SK-N-SH treated with all-trans-retinoic acid at 6 μM for 48 hours (cell line): ENCODE data around the gene RING1.

Experiments
- ATAC-seq: fragments of 200-7000 bp; cut with Tn5 transposase; 3 replicates; pipeline ENCODE4 v1.9.1; 2020; ENCODE audit warnings: mild to moderate bottlenecking, moderate library complexity
- BACH2 ChIP-seq: fragments of 250-450 bp; sonication (Bioruptor Pico); IDR thresholded peaks from 2 replicates; pipeline ENCODE4 v1.9.0; 2021; ENCODE audit warnings: mild to moderate bottlenecking, borderline replicate concordance
- CSDC2 ChIP-seq: fragments of 250-450 bp; sonication (Bioruptor Pico); IDR thresholded peaks from 2 replicates; pipeline ENCODE4 v1.5.0; 2020; ENCODE audit warnings: mild to moderate bottlenecking, moderate library complexity
- ESRRG ChIP-seq: fragments of 250-450 bp; sonication (Bioruptor Pico); IDR thresholded peaks from 2 replicates; pipeline ENCODE4 v1.6.1; 2021; ENCODE audit warnings: mild to moderate bottlenecking
- GLIS3 ChIP-seq: fragments of 250-450 bp; sonication (Bioruptor Pico); IDR thresholded peaks from 2 replicates; pipeline ENCODE4 v1.5.0; 2020; ENCODE audit warnings: mild to moderate bottlenecking, moderate library complexity
- ISL1 ChIP-seq: fragments of 250-450 bp; sonication (Bioruptor Pico); IDR thresholded peaks from 2 replicates; pipeline ENCODE4 v2.1.2; 2022; ENCODE audit warnings: mild to moderate bottlenecking, moderate library complexity
- OSR1 ChIP-seq: fragments of 250-450 bp; sonication (Bioruptor Pico); IDR thresholded peaks from 2 replicates; pipeline ENCODE4 v1.8.0; 2022; ENCODE audit warnings: moderate library complexity, mild to moderate bottlenecking, inconsistent platforms
- PPARA ChIP-seq: fragments of 250-450 bp; sonication (Bioruptor Pico); IDR thresholded peaks from 2 replicates; pipeline ENCODE4 v1.5.0; 2020; ENCODE audit warnings: mild to moderate bottlenecking, borderline replicate concordance
- RARB ChIP-seq: fragments of 250-450 bp; sonication (Bioruptor Pico); IDR thresholded peaks from 2 replicates; pipeline ENCODE4 v1.8.0; 2021; ENCODE audit warnings: mild to moderate bottlenecking, moderate library complexity
- SNAI2 ChIP-seq: fragments of 250-450 bp; sonication (Bioruptor Pico); IDR thresholded peaks from 2 replicates; pipeline ENCODE4 v1.5.0; 2020; ENCODE audit warnings: mild to moderate bottlenecking, moderate library complexity
- TCF4 ChIP-seq: fragments of 250-450 bp; sonication (Bioruptor Pico); IDR thresholded peaks from 2 replicates; pipeline ENCODE4 v1.8.0; 2021; ENCODE audit warnings: mild to moderate bottlenecking, moderate library complexity, borderline replicate concordance
- ZC3H10 ChIP-seq: fragments of 250-450 bp; sonication (Bioruptor Pico); IDR thresholded peaks from 2 replicates; pipeline ENCODE4 v1.5.1; 2021; ENCODE audit warnings: mild to moderate bottlenecking, moderate library complexity
- ZFP3 ChIP-seq: fragments of 250-450 bp; sonication (Bioruptor Pico); IDR thresholded peaks from 2 replicates; pipeline ENCODE4 v1.5.0; 2020; ENCODE audit warnings: mild to moderate bottlenecking, moderate library complexity
- ZFP30 ChIP-seq: fragments of 450-650 bp; formaldehyde crosslinking; IDR thresholded peaks from 2 replicates; pipeline ENCODE4 v1.5.0; 2022; ENCODE audit warnings: mild to moderate bottlenecking, moderate library complexity
- ZNF565 ChIP-seq: fragments of 450-650 bp; formaldehyde crosslinking; conservative IDR thresholded peaks from 2 replicates; pipeline ENCODE4 v1.5.0; 2020; ENCODE audit warnings: low read depth, mild to moderate bottlenecking, moderate library complexity
- ZNF70 ChIP-seq: fragments of 450-650 bp; formaldehyde crosslinking; IDR thresholded peaks from 2 replicates; pipeline ENCODE4 v1.5.0; 2020; ENCODE audit warnings: mild to moderate bottlenecking, moderate library complexity
- ZNF8 ChIP-seq: fragments of 450-650 bp; formaldehyde crosslinking; IDR thresholded peaks from 2 replicates; pipeline ENCODE4 v1.5.0; 2020; ENCODE audit warnings: mild to moderate bottlenecking, moderate library complexity
- TF ChIP-seq, protein P1 (sequence below): fragments of 250-450 bp; sonication (Bioruptor Pico); IDR thresholded peaks from 2 replicates; pipeline ENCODE4 v1.8.0; 2021; ENCODE audit warnings: low read depth, mild to moderate bottlenecking, moderate library complexity, borderline replicate concordance
- TF ChIP-seq, protein P2 (sequence below): fragments of 250-450 bp; sonication (Bioruptor Pico); IDR thresholded peaks from 2 replicates; pipeline ENCODE4 v1.5.1; 2020; ENCODE audit warnings: low read depth, mild to moderate bottlenecking, moderate library complexity
- TF ChIP-seq, protein P3 (sequence below): fragments of 250-450 bp; sonication (Bioruptor Pico); IDR thresholded peaks from 2 replicates; pipeline ENCODE4 v1.5.1; 2021; ENCODE audit warnings: mild to moderate bottlenecking, moderate library complexity
- TF ChIP-seq, protein P4 (sequence below): fragments of 250-450 bp; sonication (Bioruptor Pico); IDR thresholded peaks from 2 replicates; pipeline ENCODE4 v1.8.0; 2020; ENCODE audit warnings: mild to moderate bottlenecking, moderate library complexity, borderline replicate concordance
- TF ChIP-seq, protein P5 (sequence below): fragments of 250-450 bp; sonication (Bioruptor Pico); IDR thresholded peaks from 2 replicates; pipeline ENCODE4 v1.5.0; 2020; ENCODE audit warnings: mild to moderate bottlenecking, moderate library complexity

Gene RING1

GRCh38 chr6:33172688-33173534 is 35.4 kb upstream of the RING1 start:
- ATAC-seq: peak; percentile 69
- TF ChIP-seq ZNF70 (CRISPR knock-in tag) (no peak), ESRRG (CRISPR knock-in tag) (no peak)
- TF ChIP-seq, protein P1, sequence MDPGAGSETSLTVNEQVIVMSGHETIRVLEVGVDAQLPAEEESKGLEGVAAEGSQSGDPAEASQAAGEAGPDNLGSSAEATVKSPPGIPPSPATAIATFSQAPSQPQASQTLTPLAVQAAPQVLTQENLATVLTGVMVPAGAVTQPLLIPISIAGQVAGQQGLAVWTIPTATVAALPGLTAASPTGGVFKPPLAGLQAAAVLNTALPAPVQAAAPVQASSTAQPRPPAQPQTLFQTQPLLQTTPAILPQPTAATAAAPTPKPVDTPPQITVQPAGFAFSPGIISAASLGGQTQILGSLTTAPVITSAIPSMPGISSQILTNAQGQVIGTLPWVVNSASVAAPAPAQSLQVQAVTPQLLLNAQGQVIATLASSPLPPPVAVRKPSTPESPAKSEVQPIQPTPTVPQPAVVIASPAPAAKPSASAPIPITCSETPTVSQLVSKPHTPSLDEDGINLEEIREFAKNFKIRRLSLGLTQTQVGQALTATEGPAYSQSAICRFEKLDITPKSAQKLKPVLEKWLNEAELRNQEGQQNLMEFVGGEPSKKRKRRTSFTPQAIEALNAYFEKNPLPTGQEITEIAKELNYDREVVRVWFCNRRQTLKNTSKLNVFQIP (CRISPR knock-in tag): no peak

GRCh38 chr6:33173535-33174180 is 34.6 kb upstream of the RING1 start:
- ATAC-seq: no peak
- TF ChIP-seq ZC3H10 (CRISPR knock-in tag) (no peak), GLIS3 (no peak), PPARA (CRISPR knock-in tag) (no peak), TCF4 (CRISPR knock-in tag) (no peak), OSR1 (CRISPR knock-in tag) (no peak), BACH2 (CRISPR knock-in tag) (no peak), ZFP30 (CRISPR knock-in tag) (no peak)
- TF ChIP-seq, protein P1 (CRISPR knock-in tag): no peak

GRCh38 chr6:33174784-33175183 is 33.5 kb upstream of the RING1 start:
- no peak for TF ChIP-seq ZFP3 (CRISPR knock-in tag)
- no peak for TF ChIP-seq ZNF565
- TF ChIP-seq ISL1 (CRISPR knock-in tag): no peak
- TF ChIP-seq RARB (CRISPR knock-in tag): no peak
- TF ChIP-seq ZC3H10 (CRISPR knock-in tag): no peak
- TF ChIP-seq, protein P2, sequence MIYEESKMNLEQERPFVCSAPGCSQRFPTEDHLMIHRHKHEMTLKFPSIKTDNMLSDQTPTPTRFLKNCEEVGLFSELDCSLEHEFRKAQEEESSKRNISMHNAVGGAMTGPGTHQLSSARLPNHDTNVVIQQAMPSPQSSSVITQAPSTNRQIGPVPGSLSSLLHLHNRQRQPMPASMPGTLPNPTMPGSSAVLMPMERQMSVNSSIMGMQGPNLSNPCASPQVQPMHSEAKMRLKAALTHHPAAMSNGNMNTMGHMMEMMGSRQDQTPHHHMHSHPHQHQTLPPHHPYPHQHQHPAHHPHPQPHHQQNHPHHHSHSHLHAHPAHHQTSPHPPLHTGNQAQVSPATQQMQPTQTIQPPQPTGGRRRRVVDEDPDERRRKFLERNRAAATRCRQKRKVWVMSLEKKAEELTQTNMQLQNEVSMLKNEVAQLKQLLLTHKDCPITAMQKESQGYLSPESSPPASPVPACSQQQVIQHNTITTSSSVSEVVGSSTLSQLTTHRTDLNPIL: no peak
- ATAC-seq: no peak

DNA sequence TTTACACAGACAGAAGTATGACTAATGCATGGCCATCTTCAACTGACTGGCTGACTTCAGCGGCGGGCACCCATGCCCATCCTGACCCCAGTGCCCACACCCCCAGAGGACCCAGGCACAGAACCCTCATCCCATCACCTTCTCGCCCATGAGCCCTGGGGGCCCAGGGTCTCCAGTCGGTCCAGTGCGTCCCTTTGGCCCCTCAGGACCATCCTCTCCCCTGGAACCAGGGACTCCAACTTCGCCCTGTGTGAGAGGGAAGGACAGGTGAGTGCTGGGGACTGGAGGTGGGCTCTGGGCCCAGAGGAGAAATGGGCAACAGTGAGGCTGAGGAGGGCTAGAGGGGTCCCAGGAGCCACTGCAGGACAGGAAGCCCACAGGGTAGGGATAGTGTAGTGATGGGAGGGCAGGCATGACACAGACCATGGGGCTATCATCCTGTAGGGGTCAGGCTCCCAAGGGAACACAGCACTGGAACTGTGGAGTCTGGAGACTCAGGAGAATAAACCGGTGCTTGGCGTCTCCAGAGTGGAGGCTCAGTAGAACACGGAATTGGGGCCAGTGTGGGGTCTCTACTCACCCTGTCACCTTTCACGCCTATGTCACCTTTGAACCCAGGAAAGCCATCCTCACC is 32.7 kb upstream of the RING1 start:
- no peak for TF ChIP-seq BACH2 (CRISPR knock-in tag)
- no peak for TF ChIP-seq ZNF565
- TF ChIP-seq, protein P3, sequence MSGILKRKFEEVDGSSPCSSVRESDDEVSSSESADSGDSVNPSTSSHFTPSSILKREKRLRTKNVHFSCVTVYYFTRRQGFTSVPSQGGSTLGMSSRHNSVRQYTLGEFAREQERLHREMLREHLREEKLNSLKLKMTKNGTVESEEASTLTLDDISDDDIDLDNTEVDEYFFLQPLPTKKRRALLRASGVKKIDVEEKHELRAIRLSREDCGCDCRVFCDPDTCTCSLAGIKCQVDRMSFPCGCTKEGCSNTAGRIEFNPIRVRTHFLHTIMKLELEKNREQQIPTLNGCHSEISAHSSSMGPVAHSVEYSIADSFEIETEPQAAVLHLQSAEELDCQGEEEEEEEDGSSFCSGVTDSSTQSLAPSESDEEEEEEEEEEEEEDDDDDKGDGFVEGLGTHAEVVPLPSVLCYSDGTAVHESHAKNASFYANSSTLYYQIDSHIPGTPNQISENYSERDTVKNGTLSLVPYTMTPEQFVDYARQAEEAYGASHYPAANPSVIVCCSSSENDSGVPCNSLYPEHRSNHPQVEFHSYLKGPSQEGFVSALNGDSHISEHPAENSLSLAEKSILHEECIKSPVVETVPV (CRISPR knock-in tag): no peak
- no peak for TF ChIP-seq CSDC2
- no peak for TF ChIP-seq OSR1 (CRISPR knock-in tag)
- TF ChIP-seq, protein P1 (CRISPR knock-in tag): no peak
- no peak for TF ChIP-seq GLIS3
- TF ChIP-seq ZC3H10 (CRISPR knock-in tag): no peak
- no peak for TF ChIP-seq SNAI2 (CRISPR knock-in tag)
- TF ChIP-seq, protein P4, sequence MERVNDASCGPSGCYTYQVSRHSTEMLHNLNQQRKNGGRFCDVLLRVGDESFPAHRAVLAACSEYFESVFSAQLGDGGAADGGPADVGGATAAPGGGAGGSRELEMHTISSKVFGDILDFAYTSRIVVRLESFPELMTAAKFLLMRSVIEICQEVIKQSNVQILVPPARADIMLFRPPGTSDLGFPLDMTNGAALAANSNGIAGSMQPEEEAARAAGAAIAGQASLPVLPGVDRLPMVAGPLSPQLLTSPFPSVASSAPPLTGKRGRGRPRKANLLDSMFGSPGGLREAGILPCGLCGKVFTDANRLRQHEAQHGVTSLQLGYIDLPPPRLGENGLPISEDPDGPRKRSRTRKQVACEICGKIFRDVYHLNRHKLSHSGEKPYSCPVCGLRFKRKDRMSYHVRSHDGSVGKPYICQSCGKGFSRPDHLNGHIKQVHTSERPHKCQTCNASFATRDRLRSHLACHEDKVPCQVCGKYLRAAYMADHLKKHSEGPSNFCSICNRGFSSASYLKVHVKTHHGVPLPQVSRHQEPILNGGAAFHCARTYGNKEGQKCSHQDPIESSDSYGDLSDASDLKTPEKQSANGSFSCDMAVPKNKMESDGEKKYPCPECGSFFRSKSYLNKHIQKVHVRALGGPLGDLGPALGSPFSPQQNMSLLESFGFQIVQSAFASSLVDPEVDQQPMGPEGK: no peak
- TF ChIP-seq TCF4 (CRISPR knock-in tag): no peak
- TF ChIP-seq PPARA (CRISPR knock-in tag): no peak
- no peak for TF ChIP-seq ZNF8
- TF ChIP-seq ISL1 (CRISPR knock-in tag): no peak
- TF ChIP-seq, protein P5, sequence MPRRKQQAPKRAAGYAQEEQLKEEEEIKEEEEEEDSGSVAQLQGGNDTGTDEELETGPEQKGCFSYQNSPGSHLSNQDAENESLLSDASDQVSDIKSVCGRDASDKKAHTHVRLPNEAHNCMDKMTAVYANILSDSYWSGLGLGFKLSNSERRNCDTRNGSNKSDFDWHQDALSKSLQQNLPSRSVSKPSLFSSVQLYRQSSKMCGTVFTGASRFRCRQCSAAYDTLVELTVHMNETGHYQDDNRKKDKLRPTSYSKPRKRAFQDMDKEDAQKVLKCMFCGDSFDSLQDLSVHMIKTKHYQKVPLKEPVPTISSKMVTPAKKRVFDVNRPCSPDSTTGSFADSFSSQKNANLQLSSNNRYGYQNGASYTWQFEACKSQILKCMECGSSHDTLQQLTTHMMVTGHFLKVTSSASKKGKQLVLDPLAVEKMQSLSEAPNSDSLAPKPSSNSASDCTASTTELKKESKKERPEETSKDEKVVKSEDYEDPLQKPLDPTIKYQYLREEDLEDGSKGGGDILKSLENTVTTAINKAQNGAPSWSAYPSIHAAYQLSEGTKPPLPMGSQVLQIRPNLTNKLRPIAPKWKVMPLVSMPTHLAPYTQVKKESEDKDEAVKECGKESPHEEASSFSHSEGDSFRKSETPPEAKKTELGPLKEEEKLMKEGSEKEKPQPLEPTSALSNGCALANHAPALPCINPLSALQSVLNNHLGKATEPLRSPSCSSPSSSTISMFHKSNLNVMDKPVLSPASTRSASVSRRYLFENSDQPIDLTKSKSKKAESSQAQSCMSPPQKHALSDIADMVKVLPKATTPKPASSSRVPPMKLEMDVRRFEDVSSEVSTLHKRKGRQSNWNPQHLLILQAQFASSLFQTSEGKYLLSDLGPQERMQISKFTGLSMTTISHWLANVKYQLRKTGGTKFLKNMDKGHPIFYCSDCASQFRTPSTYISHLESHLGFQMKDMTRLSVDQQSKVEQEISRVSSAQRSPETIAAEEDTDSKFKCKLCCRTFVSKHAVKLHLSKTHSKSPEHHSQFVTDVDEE (CRISPR knock-in tag): no peak
- TF ChIP-seq ESRRG (CRISPR knock-in tag): no peak
- ATAC-seq: 0 out of 3 replicates have a peak, but pooled peaks have one; percentile 19
